OCI-LY7 (cell line): Measurements from ENCODE around the gene KIAA0232. TPM values are rescaled to one million over a fixed set of nuclear protein-coding genes. Genes with fewer than 3 reads are reported as not detected.

Experiments
- BruUV-seq: library from RNA; stranded (reverse); fragments of 400-500 nt; replicated peaks from 2 replicates; lab custom pipeline; 2021; lab: Mats Ljungman, UMichigan
- CTCF ChIA-PET: fragments of 300-600 bp; sonication (Branson Sonifier 250); formaldehyde crosslinking; loops from one replicate; lab custom pipeline; 2022; ENCODE audit warnings: antibody characterized with exemption; ENCODE audit not compliant: unreplicated experiment; lab: Charles Lee
- POLR2A ChIA-PET: fragments of 300-600 bp; sonication (Branson Sonifier 250); formaldehyde crosslinking; loops from one replicate; lab custom pipeline; 2022; ENCODE audit warnings: antibody characterized with exemption; lab: Charles Lee
- DNase-seq: peaks from one replicate; pipeline ENCODE4 v3.0.0-alpha.2; 2015; ENCODE audit warnings: low spot score
- H2AFZ ChIP-seq: fragments of 200-600 bp; sonication (generic), shearing (Covaris generic); 2 replicates; pipeline ENCODE4 v1.6.1; 2014; ENCODE audit warnings: mild to moderate bottlenecking, antibody characterized with exemption, low read length, moderate library complexity
- H3K27ac ChIP-seq: fragments of 200-600 bp; sonication (generic); 2 replicates; pipeline ENCODE4 v1.5.1; 2014; ENCODE audit warnings: mixed run types, low read depth, mild to moderate bottlenecking, moderate library complexity, low read length, inconsistent platforms; ENCODE audit not compliant: poor library complexity, severe bottlenecking
- H3K36me3 ChIP-seq: fragments of 200-600 bp; sonication (generic); 2 replicates; pipeline ENCODE4 v1.6.1; 2014; ENCODE audit warnings: mild to moderate bottlenecking, antibody characterized with exemption, low read length, moderate library complexity, mixed read lengths; ENCODE audit not compliant: insufficient read depth
- H3K4me1 ChIP-seq: fragments of 200-600 bp; sonication (generic); 2 replicates; pipeline ENCODE4 v1.5.1; 2014; ENCODE audit warnings: mild to moderate bottlenecking, low read length; ENCODE audit not compliant: insufficient read depth, poor library complexity, severe bottlenecking
- H3K4me2 ChIP-seq: fragments of 200-600 bp; sonication (generic); 2 replicates; pipeline ENCODE4 v1.6.1; 2014; ENCODE audit warnings: mild to moderate bottlenecking, low read length
- H3K4me3 ChIP-seq: fragments of 200-600 bp; sonication (generic); 2 replicates; pipeline ENCODE4 v1.5.1; 2014; ENCODE audit warnings: mild to moderate bottlenecking, low read depth, low read length; ENCODE audit not compliant: poor library complexity, severe bottlenecking
- H3K79me2 ChIP-seq: fragments of 200-600 bp; sonication (generic); 2 replicates; pipeline ENCODE4 v1.6.1; 2016; ENCODE audit warnings: low read depth, mild to moderate bottlenecking, low read length, moderate library complexity, mixed read lengths; ENCODE audit not compliant: insufficient read depth
- H3K9me2 ChIP-seq: fragments of 200-600 bp; sonication (generic); 2 replicates; pipeline ENCODE4 v1.6.1; 2016; ENCODE audit warnings: mild to moderate bottlenecking, low read length, mixed read lengths; ENCODE audit not compliant: insufficient read depth
- H3K9me3 ChIP-seq: fragments of 200-600 bp; sonication (generic); 2 replicates; pipeline ENCODE4 v1.6.1; 2014; ENCODE audit warnings: mild to moderate bottlenecking, mixed run types, low read length, mixed read lengths
- H4K20me1 ChIP-seq: fragments of 200-600 bp; sonication (generic); 2 replicates; pipeline ENCODE4 v1.6.1; 2014; ENCODE audit warnings: mild to moderate bottlenecking, antibody characterized with exemption, low read length, moderate library complexity, mixed read lengths; ENCODE audit not compliant: insufficient read depth
- EZH2phosphoT487 ChIP-seq: fragments of 200-600 bp; sonication (generic); IDR thresholded peaks from 2 replicates; pipeline ENCODE4 v1.6.1; 2018; ENCODE audit warnings: low read depth, borderline replicate concordance, mild to moderate bottlenecking, mixed run types, antibody characterized with exemption, low read length, moderate library complexity, mixed read lengths
- intact Hi-C: fragments of 100-400 bp; cut with micrococcal nuclease; formaldehyde crosslinking; loops from one replicate; pipeline ENCODE4 v1.10.0; 2022; ENCODE audit not compliant: unreplicated experiment
- total RNA-seq, 2 experiments: library from RNA; depleted of rRNA in 1 of 2; stranded (reverse); fragments of >200 nt in 1 of 2; shearing (Covaris generic) in 1 of 2; gene quantifications; 2 replicates each; pipeline ENCODE4 v1.2.3, GENCODE V29; 2014 to 2022
- TF ChIP-seq, protein P1 (sequence below): fragments of 200-600 bp; sonication (generic); conservative IDR thresholded peaks from 2 replicates; pipeline ENCODE4 v1.5.1; 2014; ENCODE audit warnings: mild to moderate bottlenecking, antibody characterized with exemption, low read length, moderate library complexity, mixed read lengths

Gene KIAA0232
- total RNA-seq, 2 experiments from 2014 or later: 7.5 to 13.5 TPM

DNA sequence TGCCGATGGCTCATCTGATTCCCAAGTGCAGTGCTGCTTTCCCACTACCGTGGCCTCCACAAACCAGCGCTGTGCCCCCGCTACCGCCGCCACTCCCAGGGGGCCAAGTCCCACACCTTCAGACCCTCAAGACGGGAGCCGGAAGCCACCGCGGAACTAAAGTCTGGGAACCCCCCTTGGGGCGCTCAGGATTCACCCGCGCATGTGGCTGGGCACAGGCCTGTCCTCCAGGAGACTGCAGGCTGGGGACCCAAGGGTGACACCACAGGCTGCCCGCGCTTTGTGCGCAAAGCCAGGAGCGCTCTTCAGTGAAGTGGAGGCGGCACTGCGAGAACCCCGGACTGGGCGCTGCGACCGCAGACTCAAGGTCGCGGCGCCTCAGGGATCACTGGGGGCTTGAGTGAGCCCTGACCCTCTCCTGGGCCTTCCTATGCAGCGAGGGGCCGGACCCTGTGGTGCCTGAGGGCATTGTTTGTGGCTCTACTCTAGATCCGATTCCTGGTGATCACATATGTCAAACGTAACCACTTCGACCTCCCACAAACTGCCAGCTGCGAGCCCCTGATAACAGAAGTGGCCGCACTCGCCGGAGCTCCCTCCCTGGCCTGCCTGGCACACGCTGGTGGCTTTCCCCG lies 106.7 kb downstream of the KIAA0232 start:
- intact Hi-C loops: no loop called here
- Histone ChIP-seq H3K4me2 (no peak overlapping the region), H2AFZ (no peak overlapping the region), H4K20me1 (no peaks in the 10 kb centered on the region), H3K27ac (no peak overlapping the region), H3K4me1 (no peaks in the 10 kb centered on the region), H3K4me3 (no peak overlapping the region), H3K9me2 (no peaks in the 10 kb centered on the region), H3K36me3 (no peaks in the 10 kb centered on the region), H3K79me2 (no peaks in the 10 kb centered on the region), H3K9me3 (peaks cover 10% of the 10 kb centered on the region)
- CTCF ChIA-PET: interaction anchor here (0.6 kb wide), 1 partner anchor 17 kb away, joined by 4 read pairs; no protein-coding TSS in a partner anchor
- BruUV-seq: no TSS peak
- TF ChIP-seq, protein P1, sequence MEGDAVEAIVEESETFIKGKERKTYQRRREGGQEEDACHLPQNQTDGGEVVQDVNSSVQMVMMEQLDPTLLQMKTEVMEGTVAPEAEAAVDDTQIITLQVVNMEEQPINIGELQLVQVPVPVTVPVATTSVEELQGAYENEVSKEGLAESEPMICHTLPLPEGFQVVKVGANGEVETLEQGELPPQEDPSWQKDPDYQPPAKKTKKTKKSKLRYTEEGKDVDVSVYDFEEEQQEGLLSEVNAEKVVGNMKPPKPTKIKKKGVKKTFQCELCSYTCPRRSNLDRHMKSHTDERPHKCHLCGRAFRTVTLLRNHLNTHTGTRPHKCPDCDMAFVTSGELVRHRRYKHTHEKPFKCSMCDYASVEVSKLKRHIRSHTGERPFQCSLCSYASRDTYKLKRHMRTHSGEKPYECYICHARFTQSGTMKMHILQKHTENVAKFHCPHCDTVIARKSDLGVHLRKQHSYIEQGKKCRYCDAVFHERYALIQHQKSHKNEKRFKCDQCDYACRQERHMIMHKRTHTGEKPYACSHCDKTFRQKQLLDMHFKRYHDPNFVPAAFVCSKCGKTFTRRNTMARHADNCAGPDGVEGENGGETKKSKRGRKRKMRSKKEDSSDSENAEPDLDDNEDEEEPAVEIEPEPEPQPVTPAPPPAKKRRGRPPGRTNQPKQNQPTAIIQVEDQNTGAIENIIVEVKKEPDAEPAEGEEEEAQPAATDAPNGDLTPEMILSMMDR: no peak
- no peak for TF ChIP-seq EZH2phosphoT487
- POLR2A ChIA-PET: no interaction called here
- DNase-seq: no peak

DNA sequence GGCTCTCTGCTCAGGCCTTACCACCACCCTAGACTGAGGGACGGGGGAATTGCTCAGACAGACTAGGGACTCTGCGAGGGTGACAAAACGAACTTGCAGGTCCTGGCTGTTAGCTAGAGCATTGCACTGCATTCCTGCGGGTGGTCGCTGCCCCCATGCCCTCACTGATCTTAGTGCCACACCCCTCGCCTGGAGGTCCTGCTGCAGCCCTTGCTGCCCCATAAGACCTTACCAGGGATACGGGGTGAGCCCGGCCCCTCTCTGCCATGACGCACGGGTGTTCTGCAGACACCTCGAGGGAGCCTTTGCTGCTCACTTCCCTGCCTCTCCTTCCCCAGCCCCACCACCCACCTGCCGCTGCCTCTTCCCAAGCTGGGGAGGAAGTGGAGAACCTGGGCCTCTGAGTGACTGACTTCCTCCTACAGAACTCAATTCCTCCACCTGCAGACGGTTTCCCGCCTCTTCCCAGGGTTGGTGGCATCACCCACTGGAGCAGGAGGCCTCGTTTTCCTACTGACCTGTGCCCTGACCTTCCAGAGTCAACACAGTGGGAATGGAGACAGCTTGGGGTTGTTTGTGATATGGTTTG lies 107.3 kb downstream of the KIAA0232 start:
- intact Hi-C loops: no loop called here
- CTCF ChIA-PET: interaction anchor here (0.6 kb wide), 1 partner anchor 17 kb away, joined by 4 read pairs; no protein-coding TSS in a partner anchor
- H3K4me1 ChIP-seq: no peaks in the 10 kb centered on the region

More for the DNA sequence above, 107.3 kb downstream of the KIAA0232 start:
- no peaks in the 10 kb centered on the region for H3K36me3 ChIP-seq
- no peak overlapping the region for H2AFZ ChIP-seq
- BruUV-seq: no TSS peak
- POLR2A ChIA-PET: no interaction called here
- H3K79me2 ChIP-seq: no peaks in the 10 kb centered on the region
- no peaks in the 10 kb centered on the region for H4K20me1 ChIP-seq
- H3K27ac ChIP-seq: no peak overlapping the region
- no peaks in the 10 kb centered on the region for H3K9me2 ChIP-seq
- H3K9me3 ChIP-seq: peaks cover 10% of the 10 kb centered on the region
- TF ChIP-seq, protein P1: no peak
- no peak for TF ChIP-seq EZH2phosphoT487
- no peak overlapping the region for H3K4me3 ChIP-seq
- no peak for DNase-seq
- H3K4me2 ChIP-seq: no peak overlapping the region
